T-helper 9 cell (primary cell): ENCODE measurements around the gene CABYR.

Experiments
- DNase-seq: peaks from one replicate; pipeline ENCODE4 v3.0.0-alpha.2; 2020
- total RNA-seq, 2 donors: gene quantifications; one replicate each; lab custom pipeline; 2026; lab: John Stamatoyannopoulos, UW

Gene CABYR
- total RNA-seq, result 2.7 to 4.3 reads per million in 2 donors

DNA sequence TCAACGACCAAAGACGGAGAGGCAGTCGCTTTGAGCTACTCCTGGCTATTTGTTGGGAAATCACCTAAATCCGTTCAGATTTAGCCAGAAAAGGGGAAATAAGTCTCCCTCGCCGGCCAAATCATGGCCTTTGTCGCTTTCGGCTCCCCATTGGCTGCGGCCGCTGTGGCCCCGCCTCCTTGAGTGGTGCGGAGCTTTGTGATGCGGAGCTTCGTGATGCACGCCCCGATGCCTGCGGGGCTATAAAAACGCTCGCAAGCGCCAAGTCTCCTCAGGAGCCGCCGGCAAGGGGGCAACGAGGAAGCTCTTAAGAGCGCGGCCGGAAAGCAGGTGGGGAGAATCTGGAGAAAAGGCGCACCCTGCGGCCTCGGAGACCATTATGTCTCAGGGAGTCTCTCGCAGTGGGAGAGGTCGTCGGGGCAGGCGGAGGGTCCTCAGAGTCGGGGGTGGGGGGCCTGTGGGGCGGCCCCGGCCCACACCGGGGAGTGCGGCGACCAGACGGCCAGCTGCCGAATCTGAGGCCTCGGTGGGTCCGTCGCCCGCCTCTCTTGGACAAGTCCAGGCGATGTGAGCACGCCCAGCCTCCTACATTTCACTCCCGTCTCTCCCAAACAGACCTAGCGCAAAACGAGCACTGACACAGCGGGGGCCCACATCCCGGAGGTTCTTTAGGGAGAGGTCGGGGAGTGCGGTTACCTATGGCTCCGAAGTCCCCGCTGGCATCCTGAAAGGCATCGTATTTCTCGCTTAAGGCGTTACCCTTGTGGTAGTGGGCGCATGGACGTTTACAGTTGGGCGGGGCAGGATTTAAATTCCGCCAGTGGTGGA lies at the start of gene CABYR:
CABYR (plus strand) TSS at position 274 of the 828 bp plus-strand sequence. CDS start 4,053 bp downstream, outside the sequence.
- peak; percentile 76 for DNase-seq

DNA sequence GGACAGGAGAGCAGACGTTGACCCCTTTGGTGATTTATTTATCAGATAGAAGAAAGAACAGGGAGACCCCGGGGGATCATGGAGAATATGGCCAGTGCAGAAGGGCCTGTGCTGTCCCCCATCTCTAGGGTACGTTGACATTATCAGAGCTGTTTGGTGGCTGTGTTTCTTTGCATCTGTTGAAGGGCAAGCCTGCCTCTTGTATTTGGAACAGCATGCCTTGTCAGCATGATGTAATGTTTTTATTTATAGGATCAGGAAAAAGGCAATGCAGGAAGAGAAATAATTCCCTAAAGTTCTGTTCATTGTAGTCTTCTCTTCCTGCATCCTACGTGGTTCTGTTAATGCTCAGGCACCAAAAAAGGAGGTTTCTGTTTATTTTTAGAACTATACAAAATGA lies 49.8 kb upstream of the CABYR start:
- no peak for DNase-seq

GRCh38 chr18:24089515-24090337 lies 49.1 kb upstream of the CABYR start:
- DNase-seq, result no peak

- DNase-seq, result no peak
Measured at GRCh38 chr18:24090876-24091275, 48.0 kb upstream of the CABYR start.

DNA sequence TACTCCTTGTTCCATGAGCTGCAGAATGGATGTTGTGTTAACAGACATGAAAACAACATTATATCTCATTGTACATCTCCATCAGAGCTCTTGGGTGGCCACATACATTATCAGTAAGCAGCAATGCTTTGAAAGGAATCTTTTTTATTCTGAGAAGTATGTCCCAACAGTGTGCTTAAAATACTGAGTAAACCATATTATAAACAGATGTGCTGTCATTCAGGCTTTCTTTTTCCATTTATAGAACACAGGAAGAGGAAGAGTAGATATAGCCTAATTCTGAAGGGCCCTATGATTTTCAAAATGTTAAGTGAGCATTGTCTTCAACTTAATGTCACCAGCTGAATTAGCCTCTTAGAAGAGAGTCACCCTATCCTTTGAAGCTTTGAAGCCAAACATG lies 44.3 kb upstream of the CABYR start:
- DNase-seq, result no peak

GRCh38 chr18:24095976-24096375 lies 42.9 kb upstream of the CABYR start:
- DNase-seq, result no peak

DNA sequence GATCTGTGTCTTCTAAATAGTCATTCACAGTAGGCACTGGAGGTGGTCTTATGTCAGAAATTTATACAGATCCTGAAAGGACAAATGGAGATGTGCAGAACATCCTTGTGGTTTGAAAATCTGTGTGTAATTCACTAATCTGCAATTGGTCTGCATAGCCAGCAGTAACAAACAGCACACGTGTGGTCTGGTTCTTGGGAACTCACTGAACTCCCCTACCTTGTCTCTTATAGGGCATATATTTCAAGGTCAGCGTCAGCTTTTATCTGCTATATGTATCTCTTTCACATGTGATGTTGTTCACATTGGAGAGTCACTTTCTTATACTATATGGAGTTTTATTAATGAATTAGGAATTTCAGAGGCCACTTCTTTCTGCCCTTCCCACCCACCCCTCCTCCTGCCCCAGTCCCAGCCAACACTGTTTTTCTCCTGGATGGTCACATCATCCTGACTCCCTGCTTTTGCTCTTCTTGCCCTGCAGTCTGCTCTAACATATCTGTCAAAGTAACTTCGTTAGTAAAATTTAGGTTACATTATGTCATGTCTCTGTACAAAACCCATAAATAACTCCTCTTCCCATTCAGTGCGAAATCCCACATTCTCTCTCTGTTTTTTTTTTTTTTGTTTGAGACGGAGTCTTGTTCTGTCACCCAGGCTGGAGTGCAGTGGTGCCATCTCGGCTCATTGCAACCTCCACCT lies 35.4 kb upstream of the CABYR start:
- no peak for DNase-seq

DNA sequence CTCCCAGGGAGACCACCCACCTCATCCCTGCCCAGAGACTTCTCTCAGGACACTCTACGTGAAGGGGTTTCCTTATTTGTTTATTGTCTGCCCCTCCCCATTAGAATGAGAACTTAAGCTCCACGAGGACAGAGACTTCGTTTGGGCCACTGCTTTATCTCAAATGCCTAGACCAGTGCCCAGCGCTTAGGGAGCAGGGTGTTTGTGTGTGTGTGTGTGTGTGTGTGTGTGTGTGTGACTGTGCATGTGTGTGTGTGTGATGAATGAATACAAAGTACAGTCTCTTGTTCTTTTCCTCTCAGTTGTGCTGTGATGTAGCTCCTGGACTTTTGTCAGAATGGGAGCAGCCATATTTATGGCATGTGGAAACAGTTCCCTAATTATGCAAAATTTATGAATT lies 34.4 kb upstream of the CABYR start:
- no peak for DNase-seq

GRCh38 chr18:24108641-24109040 lies 30.2 kb upstream of the CABYR start:
- no peak for DNase-seq

- no peak for DNase-seq
Measured at GRCh38 chr18:24111936-24112335, 26.9 kb upstream of the CABYR start.

DNA sequence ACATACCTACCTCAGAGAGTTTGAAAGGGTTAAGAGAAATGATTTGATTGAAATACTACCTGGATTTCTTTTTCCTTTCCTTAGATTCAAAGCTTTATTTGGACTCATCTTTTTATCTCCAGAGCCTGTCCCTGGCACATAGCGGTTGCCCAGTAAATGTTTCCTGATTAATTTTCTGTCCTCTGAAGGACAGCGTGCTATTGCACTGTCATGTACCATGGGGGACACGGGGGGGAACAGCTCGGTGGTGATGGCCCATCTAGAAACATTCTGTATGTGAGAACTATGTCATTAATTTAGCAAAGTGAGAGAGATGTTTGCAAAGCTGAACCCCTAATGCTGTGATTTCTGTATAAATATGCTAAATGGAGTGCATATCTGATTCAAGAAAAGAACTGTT lies 26.4 kb upstream of the CABYR start:
- DNase-seq, result no peak

GRCh38 chr18:24112874-24113615 lies 25.8 kb upstream of the CABYR start:
- no peak for DNase-seq

DNA sequence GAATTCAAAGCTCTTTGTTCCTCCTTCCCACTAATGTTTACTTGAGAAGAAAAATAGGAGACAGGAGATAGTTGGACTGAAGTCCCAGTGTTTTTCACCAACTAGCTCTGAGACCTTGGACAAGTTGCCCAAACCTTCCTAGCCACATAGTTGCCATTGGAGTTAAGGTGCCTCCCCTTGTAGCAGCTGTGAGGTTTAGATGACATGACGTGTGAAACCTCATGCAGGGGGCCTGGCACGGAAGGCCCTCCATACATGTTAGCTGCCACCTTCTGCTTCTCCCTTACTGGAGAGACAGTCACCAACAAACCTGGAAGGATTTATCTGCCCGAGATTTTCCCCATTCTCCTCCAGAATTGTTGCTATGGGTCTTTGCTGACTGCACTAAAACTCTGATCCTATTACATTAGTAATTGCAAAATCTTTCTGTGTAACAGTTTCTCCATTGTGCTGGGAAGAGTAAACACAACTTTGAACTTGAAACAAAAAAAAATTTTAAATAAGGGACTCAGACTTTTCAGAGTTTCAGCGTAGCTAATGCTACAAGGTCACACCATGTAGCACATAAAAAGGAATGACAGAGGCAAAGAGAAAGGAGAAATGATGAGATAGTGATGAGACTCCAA lies 23.8 kb upstream of the CABYR start:
- no peak for DNase-seq

DNA sequence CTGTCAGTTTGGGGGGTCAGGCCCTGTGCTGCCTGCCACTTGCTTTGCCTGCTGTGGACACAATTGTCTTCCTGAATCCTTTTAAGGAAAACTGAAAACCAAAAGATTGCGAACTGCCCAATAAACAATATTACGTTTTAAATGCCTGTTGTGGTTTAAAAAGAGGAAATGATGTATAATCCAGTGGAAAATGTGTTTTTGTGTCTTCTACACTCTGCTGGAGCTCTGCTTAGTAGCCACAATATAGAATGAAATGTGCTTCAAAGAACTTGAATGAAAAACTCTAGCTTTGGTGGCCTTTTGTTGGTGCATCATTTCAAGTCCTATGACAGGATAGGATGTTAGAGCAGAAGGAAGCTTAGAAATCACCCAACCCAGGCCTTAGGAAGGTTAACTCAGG lies 23.2 kb upstream of the CABYR start:
- DNase-seq, result no peak

- DNase-seq, result peak; percentile 76
Measured at GRCh38 chr18:24118750-24119577, 19.9 kb upstream of the CABYR start.

- no peak for DNase-seq
Measured at GRCh38 chr18:24120676-24121075, 18.2 kb upstream of the CABYR start.

- no peak for DNase-seq
Measured at GRCh38 chr18:24121625-24122024, 17.2 kb upstream of the CABYR start.

GRCh38 chr18:24126155-24126961 lies 12.5 kb upstream of the CABYR start:
- DNase-seq, result no peak

DNA sequence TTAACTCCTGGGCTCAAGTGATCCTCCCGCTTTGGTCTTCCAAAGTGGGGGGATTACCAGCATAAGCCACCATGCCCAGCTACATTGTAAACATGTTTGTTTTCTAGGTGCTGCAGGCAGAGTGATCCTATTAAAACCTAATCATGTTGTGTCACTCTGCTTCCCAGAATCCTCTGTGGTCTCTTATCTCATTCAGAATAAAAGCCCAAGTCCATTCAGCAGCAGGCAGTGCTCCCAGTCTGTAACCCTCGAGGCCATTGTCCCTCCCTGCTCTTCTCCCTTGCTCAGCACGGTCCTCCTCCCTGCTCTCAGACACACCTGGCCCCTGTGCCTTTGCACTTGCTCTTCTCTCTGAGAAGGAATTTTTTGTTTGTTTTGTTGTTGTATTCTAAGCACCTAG lies 11.1 kb upstream of the CABYR start:
- DNase-seq, result no peak

GRCh38 chr18:24128700-24129099 lies 10.2 kb upstream of the CABYR start:
- DNase-seq, result no peak
